Stimulated activated CD4-positive, alpha-beta T cell treated with anti-CD3 and anti-CD28 coated beads, Interleukin-15, amount 100 ng/mL, for 48 hours (primary cell): ENCODE measurements around the gene TADA2A.

Experiments
- DNase-seq, 2 donors: peaks; one replicate each; pipeline ENCODE4 v3.0.0-alpha.2; 2020; ENCODE audit warnings: low read depth in 2 of 2

TADA2A gene

DNA sequence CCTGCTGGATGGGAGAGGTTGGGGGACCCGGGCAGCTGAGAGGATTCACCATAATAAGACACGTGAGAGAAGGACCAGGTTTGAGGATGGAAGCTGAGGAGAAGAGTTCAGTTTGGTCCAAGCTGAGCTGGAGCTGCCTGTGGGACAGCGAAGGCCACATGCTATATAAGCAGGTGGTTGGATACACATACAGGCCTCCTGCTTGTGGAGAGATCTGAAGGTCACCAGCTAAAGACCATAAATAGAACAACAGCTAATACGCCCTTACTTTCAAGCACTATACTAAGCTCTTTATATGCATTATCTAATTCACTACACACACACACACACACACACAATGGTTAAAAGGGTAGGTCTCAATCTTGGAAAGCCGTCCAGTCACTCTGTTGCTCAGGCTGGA lies 115.1 kb downstream of the TADA2A start:
- no peak for DNase-seq

DNA sequence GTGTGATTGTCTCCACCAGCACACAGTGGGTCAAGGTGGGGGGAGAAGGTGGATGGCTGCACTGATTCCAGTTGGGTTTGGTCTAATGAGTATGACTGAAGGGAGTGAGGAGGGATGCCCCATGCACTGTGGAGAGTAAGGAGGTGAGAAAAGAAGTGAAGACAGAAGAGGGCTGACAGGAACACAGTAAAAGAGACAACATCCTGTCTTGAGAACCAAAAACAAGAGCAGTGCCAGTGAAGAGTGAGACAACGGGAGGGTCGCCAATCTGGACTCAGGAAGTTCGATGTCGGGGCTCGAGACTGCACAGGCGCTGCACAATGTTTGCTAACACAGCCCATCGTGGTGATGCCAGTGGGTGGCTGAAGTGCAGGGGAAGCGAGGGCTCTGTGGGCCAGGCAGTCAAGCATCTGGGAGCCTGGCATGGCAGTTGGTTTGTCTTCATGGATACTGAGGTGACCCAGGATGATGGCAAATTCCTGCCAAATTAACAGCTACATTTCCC lies 117.1 kb downstream of the TADA2A start:
- no peak for DNase-seq

DNA sequence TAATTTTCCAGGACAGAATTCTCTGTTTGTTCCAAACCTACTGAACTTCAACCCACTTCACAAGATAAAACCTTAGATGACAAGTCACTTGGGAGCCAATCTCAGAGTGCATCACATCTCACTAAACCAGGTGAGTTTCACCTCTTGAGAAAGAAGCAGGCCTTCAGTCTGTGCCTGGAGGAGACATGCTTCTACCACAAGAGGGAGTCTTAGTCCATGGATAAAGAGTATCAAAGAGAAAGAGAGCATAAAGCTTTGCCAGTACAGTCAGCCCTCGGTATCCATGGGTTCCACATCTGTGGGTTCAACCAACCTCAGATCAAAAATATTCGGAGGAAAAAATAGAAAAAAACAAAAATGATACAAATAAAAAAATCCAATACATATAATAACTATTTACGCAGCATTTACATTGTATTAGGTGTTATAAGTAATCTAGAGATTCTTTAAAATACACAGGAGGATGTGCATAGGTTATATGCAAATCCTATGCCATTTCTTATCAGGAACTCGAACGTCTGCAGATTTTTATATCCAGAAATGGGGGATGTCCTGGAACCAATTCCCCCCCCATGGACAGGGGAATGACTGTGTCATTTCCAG lies 120.7 kb downstream of the TADA2A start:
- peak in 1 of 2 donors; percentile 4 for DNase-seq
